ENCODE measurements around the gene CPNE1. TPM values are rescaled to one million over a fixed set of nuclear protein-coding genes. Genes with fewer than 3 reads are reported as not detected.

The CPNE1 gene
- total and polyA plus RNA-seq, 3 experiments from 2014 or later: 295 to 378 (median 305) TPM

GRCh38 chr20:35598899-35599775, 65.6 kb downstream of the CPNE1 start:
- Histone ChIP-seq H3K36me3 (ENCODE audit: insufficient read depth, low read length) (no peaks in the 10 kb centered on the region), H3K4me1 (ENCODE audit: insufficient read depth, low read length) (peaks cover 9% of the 10 kb centered on the region), H3K9me3 (ENCODE audit: low read length) (no peaks in the 10 kb centered on the region), H3K4me3 (ENCODE audit: low read length) (no peak overlapping the region), H3K27ac (ENCODE audit: low read depth, low read length) (no peak overlapping the region), H3K27me3 (ENCODE audit: insufficient read depth, low read length, poor library complexity, severe bottlenecking) (peaks cover 12% of the 10 kb centered on the region)
- no peak for DNase-seq
- ChIA-PET POLR2A (no interaction called here), CTCF (interaction anchor here (0.5 to 0.9 kb wide), 3 partner anchors 20 to 127 kb away, joined by 3 read pairs; no protein-coding TSS in a partner anchor)
- no peak overlapping the region for H3K27ac Mint-ChIP-seq
- H3K9me3 Mint-ChIP-seq: no peaks in the 10 kb centered on the region
- peaks cover 5 to 15% (median 10%) of the 10 kb centered on the region in 3 donors for H3K4me1 Mint-ChIP-seq
- peaks cover 0 to 1% (median 0%) of the 10 kb centered on the region in 3 donors for H3K36me3 Mint-ChIP-seq
- H3K27me3 Mint-ChIP-seq: peaks cover 16 to 23% of the 10 kb centered on the region in 2 donors
- H3K4me3 Mint-ChIP-seq: no peak overlapping the region

GRCh38 chr20:35598476-35598875, 66.2 kb downstream of the CPNE1 start:
- Mint-ChIP-seq H3K36me3 (peaks cover 0 to 1% (median 0%) of the 10 kb centered on the region in 3 donors), H3K27ac (peak overlapping the region in 1 of 8 donors; percentile 69), H3K9me3 (no peaks in the 10 kb centered on the region), H3K27me3 (peaks cover 16 to 23% of the 10 kb centered on the region in 2 donors), H3K4me1 (peaks cover 5 to 15% (median 10%) of the 10 kb centered on the region in 3 donors), H3K4me3 (peak overlapping the region in 2 of 7 donors; percentile 63 to 67)
- Histone ChIP-seq H3K27ac (ENCODE audit: low read depth, low read length) (no peak overlapping the region), H3K9me3 (ENCODE audit: low read length) (no peaks in the 10 kb centered on the region), H3K36me3 (ENCODE audit: insufficient read depth, low read length) (no peaks in the 10 kb centered on the region), H3K4me3 (ENCODE audit: low read length) (no peak overlapping the region), H3K27me3 (ENCODE audit: insufficient read depth, low read length, poor library complexity, severe bottlenecking) (peaks cover 12% of the 10 kb centered on the region), H3K4me1 (ENCODE audit: insufficient read depth, low read length) (peaks cover 9% of the 10 kb centered on the region)
- ChIA-PET POLR2A (no interaction called here), CTCF (interaction anchor here (0.7 to 0.9 kb wide), 2 partner anchors 21 to 120 kb away, joined by 3 read pairs; no protein-coding TSS in a partner anchor)
- no peak for DNase-seq

GRCh38 chr20:35597186-35597585, 67.5 kb downstream of the CPNE1 start:
- no peak for DNase-seq
- H3K27ac ChIP-seq (ENCODE audit: low read depth, low read length): no peak overlapping the region
- H3K4me1 ChIP-seq (ENCODE audit: insufficient read depth, low read length): peaks cover 9% of the 10 kb centered on the region
- H3K36me3 Mint-ChIP-seq: no peaks in the 10 kb centered on the region
- H3K27ac Mint-ChIP-seq: no peak overlapping the region
- ChIA-PET POLR2A (no interaction called here), CTCF (no interaction called here)
- H3K4me3 Mint-ChIP-seq: no peak overlapping the region
- H3K36me3 ChIP-seq (ENCODE audit: insufficient read depth, low read length): no peaks in the 10 kb centered on the region
- H3K27me3 ChIP-seq (ENCODE audit: insufficient read depth, low read length, poor library complexity, severe bottlenecking): peaks cover 9% of the 10 kb centered on the region
- H3K9me3 ChIP-seq (ENCODE audit: low read length): no peaks in the 10 kb centered on the region
- H3K27me3 Mint-ChIP-seq: peaks cover 16 to 23% of the 10 kb centered on the region in 2 donors
- no peaks in the 10 kb centered on the region for H3K9me3 Mint-ChIP-seq
- no peak overlapping the region for H3K4me3 ChIP-seq (ENCODE audit: low read length)
- H3K4me1 Mint-ChIP-seq: peaks cover 5 to 15% (median 10%) of the 10 kb centered on the region in 3 donors

GRCh38 chr20:35595901-35596300, 68.8 kb downstream of the CPNE1 start:
- H3K9me3 Mint-ChIP-seq: no peaks in the 10 kb centered on the region
- no peak for DNase-seq
- H3K4me1 Mint-ChIP-seq: peaks cover 2 to 4% (median 4%) of the 10 kb centered on the region in 3 donors
- H3K36me3 Mint-ChIP-seq: no peaks in the 10 kb centered on the region
- CTCF ChIA-PET: interaction anchor here (1.3 kb wide), 1 partner anchor 11 kb away, joined by 3 read pairs; no protein-coding TSS in a partner anchor
- Histone ChIP-seq H3K27me3 (ENCODE audit: insufficient read depth, low read length, poor library complexity, severe bottlenecking) (peaks cover 4% of the 10 kb centered on the region), H3K4me1 (ENCODE audit: insufficient read depth, low read length) (peaks cover 3% of the 10 kb centered on the region), H3K4me3 (ENCODE audit: low read length) (no peak overlapping the region), H3K9me3 (ENCODE audit: low read length) (no peaks in the 10 kb centered on the region), H3K27ac (ENCODE audit: low read depth, low read length) (no peak overlapping the region), H3K36me3 (ENCODE audit: insufficient read depth, low read length) (no peaks in the 10 kb centered on the region)
- POLR2A ChIA-PET: no interaction called here
- no peak overlapping the region for H3K27ac Mint-ChIP-seq
- H3K4me3 Mint-ChIP-seq: no peak overlapping the region
- peaks cover 11 to 18% of the 10 kb centered on the region in 2 donors for H3K27me3 Mint-ChIP-seq

- H3K4me1 ChIP-seq (ENCODE audit: insufficient read depth, low read length): no peaks in the 10 kb centered on the region
- H3K9me3 ChIP-seq (ENCODE audit: low read length): no peaks in the 10 kb centered on the region
- H3K4me1 Mint-ChIP-seq: no peaks in the 10 kb centered on the region
- no peaks in the 10 kb centered on the region for H3K36me3 Mint-ChIP-seq
- H3K27ac Mint-ChIP-seq: no peak overlapping the region
- ChIA-PET CTCF (interaction anchor here (1.3 kb wide), 2 partner anchors 9 to 10 kb away, joined by 3 read pairs; no protein-coding TSS in a partner anchor), POLR2A (no interaction called here)
- H3K36me3 ChIP-seq (ENCODE audit: insufficient read depth, low read length): no peaks in the 10 kb centered on the region
- no peaks in the 10 kb centered on the region for H3K9me3 Mint-ChIP-seq
- H3K4me3 Mint-ChIP-seq: no peak overlapping the region
- H3K27me3 Mint-ChIP-seq: peaks cover 11 to 16% of the 10 kb centered on the region in 2 donors
- H3K4me3 ChIP-seq (ENCODE audit: low read length): no peak overlapping the region
- no peak overlapping the region for H3K27ac ChIP-seq (ENCODE audit: low read depth, low read length)
- DNase-seq: no peak
- no peaks in the 10 kb centered on the region for H3K27me3 ChIP-seq (ENCODE audit: insufficient read depth, low read length, poor library complexity, severe bottlenecking)
Observed at GRCh38 chr20:35595456-35595855, 69.2 kb downstream of the CPNE1 start.

GRCh38 chr20:35592339-35592974, 72.2 kb downstream of the CPNE1 start:
- no peaks in the 10 kb centered on the region for H3K9me3 ChIP-seq (ENCODE audit: low read length)
- CTCF ChIA-PET: interaction anchor here (1.7 kb wide), 1 partner anchor 9 kb away, joined by 7 read pairs; no protein-coding TSS in a partner anchor

GRCh38 chr20:35588397-35588796, 76.3 kb downstream of the CPNE1 start:
- Histone ChIP-seq H3K36me3 (ENCODE audit: insufficient read depth, low read length) (no peaks in the 10 kb centered on the region), H3K4me3 (ENCODE audit: low read length) (no peak overlapping the region), H3K27me3 (ENCODE audit: insufficient read depth, low read length, poor library complexity, severe bottlenecking) (no peaks in the 10 kb centered on the region), H3K9me3 (ENCODE audit: low read length) (no peaks in the 10 kb centered on the region), H3K4me1 (ENCODE audit: insufficient read depth, low read length) (no peaks in the 10 kb centered on the region), H3K27ac (ENCODE audit: low read depth, low read length) (no peak overlapping the region)
- ChIA-PET CTCF (no interaction called here), POLR2A (no interaction called here)
- H3K4me3 Mint-ChIP-seq: no peak overlapping the region
- H3K9me3 Mint-ChIP-seq: no peaks in the 10 kb centered on the region
- no peak overlapping the region for H3K27ac Mint-ChIP-seq
- H3K27me3 Mint-ChIP-seq: peaks cover 0 to 3% of the 10 kb centered on the region in 2 donors
- no peaks in the 10 kb centered on the region for H3K4me1 Mint-ChIP-seq
- no peaks in the 10 kb centered on the region for H3K36me3 Mint-ChIP-seq
- DNase-seq: no peak

More at GRCh38 chr20:35592339-35592974, 72.2 kb downstream of the CPNE1 start:
- DNase-seq: no peak
- Mint-ChIP-seq H3K4me3 (no peak overlapping the region), H3K36me3 (no peaks in the 10 kb centered on the region), H3K9me3 (no peaks in the 10 kb centered on the region), H3K27ac (no peak overlapping the region), H3K27me3 (peaks cover 0 to 3% of the 10 kb centered on the region in 2 donors), H3K4me1 (no peaks in the 10 kb centered on the region)
- Histone ChIP-seq H3K4me1 (ENCODE audit: insufficient read depth, low read length) (no peaks in the 10 kb centered on the region), H3K36me3 (ENCODE audit: insufficient read depth, low read length) (no peaks in the 10 kb centered on the region), H3K27ac (ENCODE audit: low read depth, low read length) (no peak overlapping the region), H3K27me3 (ENCODE audit: insufficient read depth, low read length, poor library complexity, severe bottlenecking) (no peaks in the 10 kb centered on the region), H3K4me3 (ENCODE audit: low read length) (no peak overlapping the region)
- POLR2A ChIA-PET: no interaction called here

GRCh38 chr20:35587436-35587835, 77.3 kb downstream of the CPNE1 start:
- H3K4me1 Mint-ChIP-seq: no peaks in the 10 kb centered on the region
- no peaks in the 10 kb centered on the region for H3K36me3 ChIP-seq (ENCODE audit: insufficient read depth, low read length)
- no peaks in the 10 kb centered on the region for H3K4me1 ChIP-seq (ENCODE audit: insufficient read depth, low read length)
- ChIA-PET CTCF (no interaction called here), POLR2A (no interaction called here)
- H3K9me3 Mint-ChIP-seq: peaks cover 0 to 1% (median under 1%) of the 10 kb centered on the region in 5 donors
- H3K9me3 ChIP-seq (ENCODE audit: low read length): no peaks in the 10 kb centered on the region
- no peak overlapping the region for H3K27ac Mint-ChIP-seq
- H3K27me3 ChIP-seq (ENCODE audit: insufficient read depth, low read length, poor library complexity, severe bottlenecking): no peaks in the 10 kb centered on the region
- peaks cover 3% of the 10 kb centered on the region in 2 donors for H3K27me3 Mint-ChIP-seq
- H3K4me3 Mint-ChIP-seq: no peak overlapping the region
- H3K4me3 ChIP-seq (ENCODE audit: low read length): no peak overlapping the region
- no peaks in the 10 kb centered on the region for H3K36me3 Mint-ChIP-seq
- DNase-seq: no peak
- no peak overlapping the region for H3K27ac ChIP-seq (ENCODE audit: low read depth, low read length)

Data from CD8-positive, alpha-beta memory T cell (primary cell).